IMR-90 (cell line): ENCODE measurements around the gene RALGPS1.

Experiments used
- BHLHE40 ChIP-seq: fragments of 150-350 bp; IDR thresholded peaks from 2 replicates; pipeline ENCODE4 v1.6.1; 2016; ENCODE audit warnings: mild to moderate bottlenecking, low read depth, low read length
- CEBPB ChIP-seq: IDR thresholded peaks from 2 replicates; pipeline ENCODE4 v1.6.1; 2012; ENCODE audit warnings: low read depth, low read length, improper control_type of control experiment
- CHD1 ChIP-seq: IDR thresholded peaks from 2 replicates; pipeline ENCODE4 v1.6.1; 2012; ENCODE audit warnings: low read depth, low read length, improper control_type of control experiment
- CTCF ChIP-seq: conservative IDR thresholded peaks from 2 replicates; pipeline ENCODE4 v1.5.1; 2012; ENCODE audit warnings: mild to moderate bottlenecking, low read depth, low read length, improper control_type of control experiment
- ELK1 ChIP-seq: fragments of 150-350 bp; IDR thresholded peaks from 2 replicates; pipeline ENCODE4 v1.6.1; 2016; ENCODE audit warnings: low read depth, mild to moderate bottlenecking, low read length, moderate library complexity, borderline replicate concordance
- MAZ ChIP-seq: IDR thresholded peaks from 2 replicates; pipeline ENCODE4 v1.6.1; 2012; ENCODE audit warnings: low read depth, mild to moderate bottlenecking, low read length, improper control_type of control experiment, moderate library complexity, borderline replicate concordance
- NFE2L2 ChIP-seq: fragments of 150-350 bp; IDR thresholded peaks from 2 replicates; pipeline ENCODE4 v1.6.1; 2016; ENCODE audit warnings: low read depth, mild to moderate bottlenecking, low read length
- POLR2A ChIP-seq: IDR thresholded peaks from 2 replicates; pipeline ENCODE4 v1.6.1; 2012; ENCODE audit warnings: mild to moderate bottlenecking, low read depth, low read length
- RAD21 ChIP-seq: IDR thresholded peaks from 2 replicates; pipeline ENCODE4 v1.6.1; 2012; ENCODE audit warnings: low read length, improper control_type of control experiment
- RCOR1 ChIP-seq: IDR thresholded peaks from 2 replicates; pipeline ENCODE4 v1.6.1; 2012; ENCODE audit warnings: mild to moderate bottlenecking, low read length, improper control_type of control experiment; ENCODE audit not compliant: insufficient replicate concordance
- RFX5 ChIP-seq: IDR thresholded peaks from 2 replicates; pipeline ENCODE4 v1.8.0; 2012; ENCODE audit warnings: low read depth, mild to moderate bottlenecking, low read length, moderate library complexity
- USF2 ChIP-seq: fragments of 150-350 bp; IDR thresholded peaks from 2 replicates; pipeline ENCODE4 v1.6.1; 2017; ENCODE audit warnings: mild to moderate bottlenecking, antibody characterized with exemption, low read length, low read depth

- TF ChIP-seq MAZ (no peak), POLR2A (no peak), USF2 (no peak), CTCF (no peak), RFX5 (no peak), BHLHE40 (no peak), RAD21 (no peak), CEBPB (no peak), RCOR1 (no peak), NFE2L2 (no peak), CHD1 (no peak), ELK1 (no peak)
These were observed 287.1 kb downstream of the RALGPS1 start for GRCh38 chr9:127201731-127202130.
